Lower leg skin (tissue), 4 donors: ENCODE data around the gene RNF125. TPM values are rescaled to one million over a fixed set of nuclear protein-coding genes. Genes with fewer than 3 reads are reported as not detected.

ENCODE experiments used
- DNase-seq, 2 donors: peaks; one replicate each; pipeline ENCODE4 v3.0.0-alpha.2; 2019; ENCODE audit warnings: low spot score in 2 of 2
- H3K4me3 ChIP-seq: fragments of 200-600 bp; sonication (generic); 2 replicates; pipeline ENCODE4 v1.5.1; 2017; ENCODE audit warnings: mild to moderate bottlenecking, low read depth; ENCODE audit not compliant: poor library complexity, severe bottlenecking
- CTCF ChIP-seq, 3 donors: fragments of 450-650 bp; IDR thresholded peaks; one replicate each; pipeline ENCODE4 v1.5.1; 2016; ENCODE audit warnings: antibody characterized with exemption in 3 of 3, mild to moderate bottlenecking in 3 of 3, moderate library complexity in 2 of 3
- POLR2A ChIP-seq, 2 donors: fragments of 450-650 bp; IDR thresholded peaks; one replicate each; pipeline ENCODE4 v1.6.1; 2016 to 2017; ENCODE audit warnings: antibody characterized with exemption in 2 of 2, mild to moderate bottlenecking in 1 of 2, moderate library complexity in 1 of 2
- WGBS, 2 donors: methylation state at CpG; one replicate each; pipeline ENCODE4 v1.1.5; 2018; 5-methylcytosine and 5-hydroxymethylcytosine counted together
- intact Hi-C: fragments of 100-400 bp; cut with DNase I; formaldehyde crosslinking; loops from one replicate; pipeline ENCODE4 v1.15.0; 2023; ENCODE audit warnings: low total_unique reads
- total RNA-seq, 4 donors: library from RNA; depleted of rRNA; stranded (reverse); fragments of >200 nt; gene quantifications; one replicate each; pipeline ENCODE4 v1.1.0, GENCODE V29; 2016

Gene RNF125
- total RNA-seq, 4 donors from 2014 or later: 6.3 to 16.3 (median 9.2) TPM

- intact Hi-C loops: no loop called here
- no peak overlapping the region for H3K4me3 ChIP-seq
- DNase-seq: peak in 1 of 2 donors; percentile 34
- 71 to 76% methylated on average over 3 of the region's 3 CpGs for WGBS, 2 donors
- TF ChIP-seq CTCF (IDR thresholded peaks at IDR 0.05) (no peak), POLR2A (IDR thresholded peaks at IDR 0.05) (no peak)
Observed at GRCh38 chr18:32049393-32050171, 31.0 kb downstream of the RNF125 start.

GRCh38 chr18:32056613-32057358 is 38.2 kb downstream of the RNF125 start:
- H3K4me3 ChIP-seq: no peak overlapping the region
- no peak for DNase-seq
- TF ChIP-seq POLR2A (IDR thresholded peaks at IDR 0.05): no peak
- no peak for TF ChIP-seq CTCF (IDR thresholded peaks at IDR 0.05)
- 78 to 86% methylated on average over 3 of the region's 3 CpGs for WGBS, 2 donors
- intact Hi-C loops: no loop called here

GRCh38 chr18:32057624-32058165 is 39.1 kb downstream of the RNF125 start:
- no peak for TF ChIP-seq CTCF (IDR thresholded peaks at IDR 0.05)
- TF ChIP-seq POLR2A (IDR thresholded peaks at IDR 0.05): no peak
- intact Hi-C loops: no loop called here
- no peak for DNase-seq
- 84 to 91% methylated on average over 7 of the region's 7 CpGs for WGBS, 2 donors
- no peak overlapping the region for H3K4me3 ChIP-seq

GRCh38 chr18:32060026-32060425 is 41.4 kb downstream of the RNF125 start:
- 83 to 90% methylated on average over 2 of the region's 2 CpGs for WGBS, 2 donors

More at GRCh38 chr18:32060026-32060425, 41.4 kb downstream of the RNF125 start:
- DNase-seq: no peak
- no peak for TF ChIP-seq CTCF (IDR thresholded peaks at IDR 0.05)
- no peak for TF ChIP-seq POLR2A (IDR thresholded peaks at IDR 0.05)
- no peak overlapping the region for H3K4me3 ChIP-seq
- intact Hi-C loops: no loop called here
